Thyroid gland (tissue), 4 donors: ENCODE measurements around the gene FOXK1.

Source experiments
- POLR2A ChIP-seq, 2 donors: fragments of 450-650 bp; IDR thresholded peaks; one replicate each; pipeline ENCODE4 v1.6.1; 2017; ENCODE audit warnings: antibody characterized with exemption in 2 of 2, mild to moderate bottlenecking in 2 of 2, moderate library complexity in 1 of 2
- TF ChIP-seq, protein P1 (sequence below), 6 experiments: fragments of 200-600 bp in 3 of 6; fragments of 450-650 bp in 3 of 6; sonication (generic) in 3 of 6; IDR thresholded peaks; one replicate each; pipeline ENCODE4 v1.5.1; 2016 to 2019; ENCODE audit warnings: antibody characterized with exemption in 6 of 6, mild to moderate bottlenecking in 2 of 6, inconsistent platforms in 1 of 6, moderate library complexity in 1 of 6

DNA sequence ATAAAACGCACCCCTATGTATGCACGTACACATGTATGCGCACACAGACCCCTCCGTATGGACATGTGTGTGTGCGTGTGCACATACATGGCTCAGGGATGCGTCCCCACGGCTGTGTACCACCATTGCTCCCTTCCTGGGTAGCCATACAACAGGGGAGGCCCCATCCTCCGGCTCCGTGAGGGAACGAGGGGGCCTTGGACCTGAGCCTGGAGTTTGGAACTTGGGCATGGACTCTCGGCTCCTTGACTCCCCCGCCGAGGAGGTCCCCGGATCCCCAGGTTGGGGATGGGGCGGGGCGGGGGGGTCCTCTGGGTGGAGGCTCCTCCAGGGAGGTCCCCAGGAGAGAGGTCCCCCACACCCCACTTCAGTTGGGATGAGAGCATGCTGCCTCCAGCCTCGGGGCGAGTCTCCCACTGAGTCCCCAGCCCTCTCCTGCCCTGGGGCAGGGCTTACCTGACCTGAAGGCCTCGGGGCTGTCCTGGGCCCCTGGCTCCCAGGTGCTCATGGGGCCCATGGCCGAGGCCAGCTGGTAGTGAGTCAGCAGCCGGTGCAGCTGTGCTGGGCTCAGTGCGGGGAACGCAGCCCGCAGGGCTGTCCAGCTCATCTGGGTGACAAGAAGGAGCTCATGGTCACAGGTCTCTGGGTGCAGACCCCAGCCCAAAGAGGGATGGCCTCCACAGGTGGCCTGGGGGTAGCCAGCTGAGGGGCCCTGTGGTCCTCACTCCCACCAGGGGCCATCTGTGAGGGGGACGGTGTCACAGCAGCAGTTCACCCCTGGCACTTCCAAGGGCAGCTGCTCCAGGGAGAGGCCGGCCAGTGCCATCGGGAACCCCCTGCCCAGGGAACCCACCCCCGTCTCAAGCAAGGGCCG, 123.3 kb downstream of the FOXK1 start:
- TF ChIP-seq, protein P1, sequence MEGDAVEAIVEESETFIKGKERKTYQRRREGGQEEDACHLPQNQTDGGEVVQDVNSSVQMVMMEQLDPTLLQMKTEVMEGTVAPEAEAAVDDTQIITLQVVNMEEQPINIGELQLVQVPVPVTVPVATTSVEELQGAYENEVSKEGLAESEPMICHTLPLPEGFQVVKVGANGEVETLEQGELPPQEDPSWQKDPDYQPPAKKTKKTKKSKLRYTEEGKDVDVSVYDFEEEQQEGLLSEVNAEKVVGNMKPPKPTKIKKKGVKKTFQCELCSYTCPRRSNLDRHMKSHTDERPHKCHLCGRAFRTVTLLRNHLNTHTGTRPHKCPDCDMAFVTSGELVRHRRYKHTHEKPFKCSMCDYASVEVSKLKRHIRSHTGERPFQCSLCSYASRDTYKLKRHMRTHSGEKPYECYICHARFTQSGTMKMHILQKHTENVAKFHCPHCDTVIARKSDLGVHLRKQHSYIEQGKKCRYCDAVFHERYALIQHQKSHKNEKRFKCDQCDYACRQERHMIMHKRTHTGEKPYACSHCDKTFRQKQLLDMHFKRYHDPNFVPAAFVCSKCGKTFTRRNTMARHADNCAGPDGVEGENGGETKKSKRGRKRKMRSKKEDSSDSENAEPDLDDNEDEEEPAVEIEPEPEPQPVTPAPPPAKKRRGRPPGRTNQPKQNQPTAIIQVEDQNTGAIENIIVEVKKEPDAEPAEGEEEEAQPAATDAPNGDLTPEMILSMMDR (IDR thresholded peaks at IDR 0.05), result no peak
- TF ChIP-seq POLR2A (IDR thresholded peaks at IDR 0.05), result no peak
